SK-N-SH treated with all-trans-retinoic acid at 6 μM for 48 hours (cell line): ENCODE measurements around the gene NOX5.

Source experiments
- ATAC-seq: fragments of 200-7000 bp; cut with Tn5 transposase; 3 replicates; pipeline ENCODE4 v1.9.1; 2020; ENCODE audit warnings: mild to moderate bottlenecking, moderate library complexity
- ARNTL ChIP-seq: fragments of 450-650 bp; formaldehyde crosslinking; IDR thresholded peaks from 2 replicates; pipeline ENCODE4 v1.5.0; 2020; ENCODE audit warnings: low read depth, mild to moderate bottlenecking, moderate library complexity, borderline replicate concordance
- BACH2 ChIP-seq: fragments of 250-450 bp; sonication (Bioruptor Pico); IDR thresholded peaks from 2 replicates; pipeline ENCODE4 v1.9.0; 2021; ENCODE audit warnings: mild to moderate bottlenecking, borderline replicate concordance
- CREB5 ChIP-seq: fragments of 250-450 bp; sonication (Bioruptor Pico); IDR thresholded peaks from 2 replicates; pipeline ENCODE4 v1.5.1; 2020; ENCODE audit warnings: low read depth, mild to moderate bottlenecking, moderate library complexity
- CSDC2 ChIP-seq: fragments of 250-450 bp; sonication (Bioruptor Pico); IDR thresholded peaks from 2 replicates; pipeline ENCODE4 v1.5.0; 2020; ENCODE audit warnings: mild to moderate bottlenecking, moderate library complexity
- CSRNP3 ChIP-seq: fragments of 250-450 bp; sonication (Bioruptor Pico); IDR thresholded peaks from 2 replicates; pipeline ENCODE4 v1.5.1; 2021; ENCODE audit warnings: mild to moderate bottlenecking, moderate library complexity
- ESRRG ChIP-seq: fragments of 250-450 bp; sonication (Bioruptor Pico); IDR thresholded peaks from 2 replicates; pipeline ENCODE4 v1.6.1; 2021; ENCODE audit warnings: mild to moderate bottlenecking
- GLIS3 ChIP-seq: fragments of 250-450 bp; sonication (Bioruptor Pico); IDR thresholded peaks from 2 replicates; pipeline ENCODE4 v1.5.0; 2020; ENCODE audit warnings: mild to moderate bottlenecking, moderate library complexity
- ISL1 ChIP-seq: fragments of 250-450 bp; sonication (Bioruptor Pico); IDR thresholded peaks from 2 replicates; pipeline ENCODE4 v2.1.2; 2022; ENCODE audit warnings: mild to moderate bottlenecking, moderate library complexity
- OSR1 ChIP-seq: fragments of 250-450 bp; sonication (Bioruptor Pico); IDR thresholded peaks from 2 replicates; pipeline ENCODE4 v1.8.0; 2022; ENCODE audit warnings: moderate library complexity, mild to moderate bottlenecking, inconsistent platforms
- POU6F1 ChIP-seq: fragments of 250-450 bp; sonication (Bioruptor Pico); IDR thresholded peaks from 2 replicates; pipeline ENCODE4 v1.8.0; 2021; ENCODE audit warnings: low read depth, mild to moderate bottlenecking, moderate library complexity, borderline replicate concordance
- RARB ChIP-seq: fragments of 250-450 bp; sonication (Bioruptor Pico); IDR thresholded peaks from 2 replicates; pipeline ENCODE4 v1.8.0; 2021; ENCODE audit warnings: mild to moderate bottlenecking, moderate library complexity
- SNAI2 ChIP-seq: fragments of 250-450 bp; sonication (Bioruptor Pico); IDR thresholded peaks from 2 replicates; pipeline ENCODE4 v1.5.0; 2020; ENCODE audit warnings: mild to moderate bottlenecking, moderate library complexity
- TCF4 ChIP-seq: fragments of 250-450 bp; sonication (Bioruptor Pico); IDR thresholded peaks from 2 replicates; pipeline ENCODE4 v1.8.0; 2021; ENCODE audit warnings: mild to moderate bottlenecking, moderate library complexity, borderline replicate concordance
- TOX ChIP-seq: fragments of 250-450 bp; sonication (Bioruptor Pico); IDR thresholded peaks from 2 replicates; pipeline ENCODE4 v1.8.0; 2021; ENCODE audit warnings: mild to moderate bottlenecking, moderate library complexity, borderline replicate concordance
- ZC3H10 ChIP-seq: fragments of 250-450 bp; sonication (Bioruptor Pico); IDR thresholded peaks from 2 replicates; pipeline ENCODE4 v1.5.1; 2021; ENCODE audit warnings: mild to moderate bottlenecking, moderate library complexity
- ZFP30 ChIP-seq: fragments of 450-650 bp; formaldehyde crosslinking; IDR thresholded peaks from 2 replicates; pipeline ENCODE4 v1.5.0; 2022; ENCODE audit warnings: mild to moderate bottlenecking, moderate library complexity
- ZNF565 ChIP-seq: fragments of 450-650 bp; formaldehyde crosslinking; conservative IDR thresholded peaks from 2 replicates; pipeline ENCODE4 v1.5.0; 2020; ENCODE audit warnings: low read depth, mild to moderate bottlenecking, moderate library complexity
- ZNF70 ChIP-seq: fragments of 450-650 bp; formaldehyde crosslinking; IDR thresholded peaks from 2 replicates; pipeline ENCODE4 v1.5.0; 2020; ENCODE audit warnings: mild to moderate bottlenecking, moderate library complexity
- ZNF8 ChIP-seq: fragments of 450-650 bp; formaldehyde crosslinking; IDR thresholded peaks from 2 replicates; pipeline ENCODE4 v1.5.0; 2020; ENCODE audit warnings: mild to moderate bottlenecking, moderate library complexity

The NOX5 gene

GRCh38 chr15:69021895-69022294 is 7.4 kb downstream of the NOX5 start:
- ATAC-seq: no peak
- no peak for TF ChIP-seq ZNF8 (CRISPR knock-in tag)
- no peak for TF ChIP-seq ZFP30 (CRISPR knock-in tag)
- TF ChIP-seq RARB (CRISPR knock-in tag): no peak
- TF ChIP-seq OSR1: no peak
- TF ChIP-seq POU6F1: no peak
- no peak for TF ChIP-seq GLIS3
- TF ChIP-seq BACH2: no peak
- no peak for TF ChIP-seq CSDC2 (CRISPR knock-in tag)
- TF ChIP-seq ARNTL (CRISPR knock-in tag): no peak
- no peak for TF ChIP-seq ZC3H10 (CRISPR knock-in tag)
- TF ChIP-seq ISL1 (CRISPR knock-in tag): no peak
- TF ChIP-seq SNAI2 (CRISPR knock-in tag): no peak

- ATAC-seq: no peak
- TF ChIP-seq ISL1 (CRISPR knock-in tag): no peak
- no peak for TF ChIP-seq ZNF70 (CRISPR knock-in tag)
- no peak for TF ChIP-seq ZC3H10 (CRISPR knock-in tag)
- no peak for TF ChIP-seq ZFP30 (CRISPR knock-in tag)
- TF ChIP-seq RARB (CRISPR knock-in tag): no peak
- no peak for TF ChIP-seq TOX (CRISPR knock-in tag)
- TF ChIP-seq BACH2: no peak
- TF ChIP-seq ZNF8 (CRISPR knock-in tag): no peak
- no peak for TF ChIP-seq ARNTL (CRISPR knock-in tag)
- TF ChIP-seq POU6F1: no peak
- no peak for TF ChIP-seq SNAI2 (CRISPR knock-in tag)
- no peak for TF ChIP-seq CSDC2 (CRISPR knock-in tag)
- TF ChIP-seq TCF4 (CRISPR knock-in tag): no peak
Measured at GRCh38 chr15:69025320-69025719, 10.8 kb downstream of the NOX5 start.

- TF ChIP-seq ZFP30 (CRISPR knock-in tag) (no peak), ZNF70 (CRISPR knock-in tag) (no peak), POU6F1 (no peak), ZNF565 (no peak), CREB5 (CRISPR knock-in tag) (no peak), ESRRG (CRISPR knock-in tag) (no peak)
- no peak for ATAC-seq
Measured at GRCh38 chr15:69026355-69026754, 11.9 kb downstream of the NOX5 start.

GRCh38 chr15:69027976-69028518 is 13.6 kb downstream of the NOX5 start:
- TF ChIP-seq CSDC2 (CRISPR knock-in tag) (no peak), RARB (CRISPR knock-in tag) (no peak), ZNF565 (no peak), CSRNP3 (no peak), ZNF8 (CRISPR knock-in tag) (no peak), ARNTL (CRISPR knock-in tag) (no peak), ZC3H10 (CRISPR knock-in tag) (no peak), OSR1 (no peak)
- TF ChIP-seq, all 23 proteins: peak for 0
- ATAC-seq: no peak
